SH-SY5Y (cell line): ENCODE results near the gene HSPH1.
A peak's percentile ranks its signal among the peaks of the same experiment; 100 is the strongest.

Experiments
- GATA2 ChIP-seq: IDR thresholded peaks from 2 replicates; pipeline ENCODE4 v1.6.1; 2011; ENCODE audit warnings: mild to moderate bottlenecking, low read depth, low read length
- GATA3 ChIP-seq: IDR thresholded peaks from 2 replicates; pipeline ENCODE4 v1.6.1; 2011; ENCODE audit warnings: low read depth, mild to moderate bottlenecking, low read length, moderate library complexity

HSPH1 gene

GRCh38 chr13:31100721-31101120, 61.0 kb downstream of the HSPH1 start:
- TF ChIP-seq GATA2 (no peak), GATA3 (no peak)

DNA sequence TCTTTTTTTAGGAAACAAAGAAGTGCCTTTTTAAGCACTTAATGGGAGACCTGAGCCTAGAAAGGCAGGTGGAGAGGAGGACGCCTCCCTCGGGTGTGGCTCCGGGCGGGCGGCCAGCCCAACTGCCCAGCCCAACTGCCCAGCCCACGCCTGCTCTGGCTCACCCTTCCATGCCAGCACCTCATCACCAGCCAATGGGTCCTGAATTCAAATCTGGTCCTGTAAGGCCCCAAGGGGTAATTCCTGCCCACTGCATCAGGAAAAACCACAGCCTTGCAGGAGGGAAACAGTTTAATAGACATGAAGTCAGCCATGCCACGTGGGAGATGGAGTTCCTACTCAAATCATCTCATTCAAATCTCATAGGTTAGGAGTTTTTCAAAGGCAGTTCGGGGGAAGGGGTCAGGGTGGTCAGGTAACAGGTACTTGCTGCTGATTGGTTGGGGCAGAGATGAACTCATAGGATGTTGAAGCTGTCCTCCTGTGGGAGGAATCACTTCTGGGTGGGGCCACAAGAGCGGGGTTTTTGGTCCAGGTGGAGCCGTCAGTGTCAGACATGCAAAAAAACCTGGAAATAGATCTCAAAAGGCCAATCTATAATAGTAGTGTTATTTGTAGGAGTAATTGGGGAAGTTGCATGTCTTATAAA, 64.9 kb downstream of the HSPH1 start:
- TF ChIP-seq GATA3 = no peak
- TF ChIP-seq GATA2 = no peak

DNA sequence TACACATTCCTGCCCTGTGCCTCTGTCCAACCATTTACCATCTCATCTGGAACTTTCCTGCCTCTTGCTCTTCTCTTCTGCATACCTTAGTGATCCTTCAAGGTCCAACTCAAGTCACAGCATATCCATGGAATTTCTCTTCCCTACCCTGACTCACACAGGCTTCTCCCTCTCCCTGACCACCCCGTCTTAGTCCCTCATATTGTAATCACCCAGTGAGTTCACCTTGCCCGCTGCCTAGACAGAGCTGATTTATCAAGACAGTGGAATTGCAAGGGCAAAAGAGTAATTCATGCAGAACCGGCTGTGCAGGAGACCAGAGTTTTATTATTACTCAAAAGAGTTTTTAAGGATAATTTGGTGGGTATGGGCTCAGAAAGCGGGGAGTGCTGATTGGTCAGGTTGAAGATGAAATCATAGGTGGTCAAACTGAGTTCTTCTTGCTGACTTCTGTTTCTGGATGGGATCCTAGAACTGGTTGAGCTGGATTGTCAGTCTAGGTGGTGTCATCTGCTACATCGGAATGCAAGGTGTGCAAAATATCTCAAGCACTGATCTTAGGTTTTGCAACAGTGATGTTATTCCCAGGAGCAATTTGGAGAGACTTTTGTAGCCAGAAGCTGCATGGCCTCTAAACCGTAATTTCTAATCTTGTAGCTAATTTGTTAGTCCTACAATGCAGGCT, 67.2 kb downstream of the HSPH1 start:
- TF ChIP-seq GATA3 (no peak), GATA2 (no peak)

DNA sequence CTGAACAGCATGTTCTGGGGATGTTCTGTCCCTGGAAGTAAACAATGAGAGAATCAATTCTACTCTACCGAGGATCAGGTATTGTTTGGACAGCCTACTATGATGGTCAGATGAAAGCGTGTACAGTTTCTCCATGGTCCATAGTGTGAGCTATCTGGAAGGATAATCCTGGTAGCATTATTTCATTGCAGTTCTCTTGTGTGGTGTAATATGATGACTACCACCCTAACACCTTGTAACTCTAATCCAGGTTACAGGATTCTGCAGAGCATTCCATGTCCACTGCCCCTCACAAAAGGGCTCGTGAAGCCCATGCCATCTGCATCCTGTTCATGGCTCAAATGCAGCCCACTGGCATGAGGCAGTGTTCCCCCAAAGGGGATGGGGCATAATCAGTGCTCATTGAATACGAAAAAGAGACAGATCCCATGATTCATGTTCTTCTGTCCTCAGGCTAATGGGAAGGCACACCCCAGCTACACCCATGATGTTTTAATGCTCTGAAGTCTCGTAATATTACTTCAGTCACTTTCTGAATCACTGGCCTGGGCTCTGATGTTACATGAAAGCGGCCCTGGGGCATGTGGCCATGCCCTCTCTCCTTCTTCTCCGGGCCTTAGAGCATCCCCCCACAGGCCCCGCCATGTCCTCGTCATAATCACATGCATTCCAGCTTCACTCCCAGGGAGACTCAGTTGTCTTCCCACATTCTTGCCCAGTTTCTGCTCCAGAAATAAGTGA, 68.4 kb downstream of the HSPH1 start:
- TF ChIP-seq GATA2 (no peak), GATA3 (no peak)

GRCh38 chr13:31092646-31093045, 69.1 kb downstream of the HSPH1 start:
- TF ChIP-seq GATA2 = no peak
- TF ChIP-seq GATA3 = no peak

- TF ChIP-seq GATA2 (no peak), GATA3 (no peak)
Measured at GRCh38 chr13:31090961-31091624, 70.6 kb downstream of the HSPH1 start.

- TF ChIP-seq GATA2 (no peak), GATA3 (no peak)
Measured at GRCh38 chr13:31090096-31090495, 71.6 kb downstream of the HSPH1 start.

DNA sequence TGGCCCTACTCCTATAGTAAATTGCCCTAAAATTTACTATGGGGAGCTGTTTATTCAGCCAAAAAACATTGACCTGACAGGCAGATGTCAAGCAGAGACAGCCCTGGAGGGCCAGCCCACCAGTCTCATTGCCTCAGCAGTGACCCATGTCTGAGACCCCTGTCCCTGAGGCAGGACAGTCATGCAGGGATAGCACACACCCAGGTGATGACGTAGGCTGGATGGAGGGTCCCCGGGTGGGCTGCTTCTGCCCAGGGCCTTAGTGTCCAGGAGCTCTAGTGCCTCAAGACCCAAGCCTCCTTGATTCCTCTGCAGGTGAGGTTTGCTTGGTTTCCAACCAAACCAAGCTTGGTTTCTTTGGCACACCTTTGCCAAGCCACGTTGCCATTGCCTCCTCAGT, 72.1 kb downstream of the HSPH1 start:
- TF ChIP-seq GATA2 (no peak), GATA3 (no peak)

DNA sequence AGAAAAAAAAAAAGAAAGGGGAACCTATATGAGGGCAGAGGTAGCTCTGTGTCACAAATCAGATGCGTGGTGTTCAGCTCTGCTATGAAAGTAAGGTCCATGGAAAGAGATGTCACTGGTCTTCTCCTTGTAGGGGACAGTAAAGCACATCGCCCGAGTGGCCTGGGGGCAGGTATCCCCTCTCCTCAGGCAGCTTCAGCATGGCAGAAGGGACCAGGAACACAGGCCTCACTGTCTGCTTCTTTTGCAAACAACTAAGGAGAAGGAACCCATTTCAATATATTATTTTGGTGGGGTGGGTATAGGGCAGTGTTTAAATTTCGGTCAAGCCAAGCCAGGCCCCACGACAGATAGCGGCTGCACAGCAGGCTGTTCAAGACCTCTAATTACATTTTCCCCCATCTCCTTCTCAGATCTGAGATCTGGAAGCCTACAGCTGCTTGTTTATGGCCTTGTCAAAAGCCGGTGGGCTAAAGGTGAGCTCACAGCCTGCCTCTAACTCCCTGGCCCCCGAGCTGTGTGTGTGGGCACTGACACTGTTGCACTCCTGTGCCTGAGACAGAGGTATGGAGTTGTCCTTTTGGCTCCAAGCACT, 72.8 kb downstream of the HSPH1 start:
- peak; percentile 25; the same call in 1 of the 2 replicates for TF ChIP-seq GATA3
- TF ChIP-seq GATA2 = peak; percentile 84
